ENCODE measurements around the gene MIA.
"Not testable (repeated sequence)": the region's sequence is repeated elsewhere in the genome, so short reads cannot be mapped to it uniquely, and the experiment has no call there.

The MIA gene

GRCh38 chr19:40825460-40826095, 50.3 kb downstream of the MIA start:
- DNase-seq, result not testable (repeated sequence)

- DNase-seq, result not testable (repeated sequence)
These were observed 51.0 kb downstream of the MIA start for GRCh38 chr19:40826312-40826698.

GRCh38 chr19:40826699-40827385, 51.5 kb downstream of the MIA start:
- peak; percentile 75 for DNase-seq

All from hematopoietic multipotent progenitor cell treated with erythropoietin and hydrocortisone succinate and interleukin-3 and kit ligand, for 6 days (in vitro differentiated cells).